Measurements from ENCODE around the gene FMN2.

DNA sequence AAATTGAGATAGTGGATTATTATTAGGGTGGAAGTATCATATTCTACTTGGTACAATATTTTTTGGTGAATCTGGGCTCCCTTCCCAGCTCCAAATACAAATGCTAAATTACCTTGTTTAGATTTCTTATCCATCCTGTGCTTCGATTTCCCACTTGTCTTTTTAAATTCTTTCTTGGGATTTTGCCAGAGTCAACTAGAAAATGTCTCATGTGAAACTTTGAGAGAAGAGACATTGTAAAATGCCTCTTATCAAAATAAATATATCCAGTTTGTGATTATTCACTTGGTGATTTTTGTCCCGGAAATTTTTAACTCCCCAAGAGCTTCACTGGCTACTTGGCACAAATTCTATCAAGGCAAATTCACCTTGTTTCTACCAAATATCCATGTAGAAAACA lies 202.0 kb downstream of the FMN2 start:
- TF ChIP-seq CTCF (IDR thresholded peaks at IDR 0.05; ENCODE audit: insufficient read depth, low read length, poor library complexity, severe bottlenecking): no peak
- no peak for TF ChIP-seq EZH2phosphoT487 (conservative IDR thresholded peaks at IDR 0.05; ENCODE audit: low read length)

Measured in SU-DHL-6 (cell line).